GM21723 (cell line): ENCODE results near the gene SLC25A6.
"Not testable (repeated sequence)": the region's sequence is repeated elsewhere in the genome, so short reads cannot be mapped to it uniquely, and the experiment has no call there.

Experiments used
- ATAC-seq: cut with Tn5 transposase; IDR thresholded peaks from one replicate; pipeline ENCODE4 v1.9.1; 2021; ENCODE audit warnings: mild to moderate bottlenecking, moderate library complexity; ENCODE audit not compliant: unreplicated experiment

SLC25A6 gene

GRCh38 chrX:1355131-1356046 is 36.5 kb downstream of the SLC25A6 start:
- no peak for ATAC-seq

- ATAC-seq: no peak
Observed at GRCh38 chrX:1354036-1355019, 37.6 kb downstream of the SLC25A6 start.

- ATAC-seq: no peak
Observed at GRCh38 chrX:1351981-1352714, 39.8 kb downstream of the SLC25A6 start.

GRCh38 chrX:1349606-1350005 is 42.3 kb downstream of the SLC25A6 start:
- ATAC-seq: not testable (repeated sequence)

- ATAC-seq: no peak
Observed at GRCh38 chrX:1341545-1342184, 50.2 kb downstream of the SLC25A6 start.

- ATAC-seq: peak; percentile 39
Observed at GRCh38 chrX:1336948-1337779, 54.7 kb downstream of the SLC25A6 start.

- ATAC-seq: peak; percentile 65
Observed at GRCh38 chrX:1336331-1336943, 55.5 kb downstream of the SLC25A6 start, which contains the start of gene IL3RA. IL3RA (plus strand) TSS chrX:1336785; CDS start chrX:1341766, 4,981 bp downstream.
